NCI-H69 (cell line): ENCODE measurements around the gene VPS13D.

Source experiments
- DNase-seq: peaks from one replicate; lab custom pipeline; 2025; lab: John Stamatoyannopoulos, UW

The VPS13D gene

DNA sequence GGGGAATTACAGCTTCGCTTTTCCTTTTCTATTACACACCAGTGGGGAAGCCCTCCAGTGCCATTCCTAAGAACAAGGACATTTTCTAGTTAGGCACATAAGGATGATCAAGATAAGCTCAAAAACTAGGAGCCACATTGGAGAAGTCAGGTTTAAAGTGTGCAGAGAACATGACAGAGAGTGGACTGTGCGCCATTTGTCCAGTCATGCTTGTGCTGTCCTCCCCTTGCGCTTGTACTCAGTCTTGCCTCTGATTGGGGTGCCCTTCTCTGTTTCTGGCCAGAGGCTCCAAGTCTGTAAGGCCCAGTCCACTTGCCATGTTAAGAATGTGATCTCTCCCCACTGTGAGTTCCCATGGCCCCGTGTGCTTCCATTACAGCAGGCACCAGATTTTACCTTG, 198.5 kb downstream of the VPS13D start:
- DNase-seq: no peak

DNA sequence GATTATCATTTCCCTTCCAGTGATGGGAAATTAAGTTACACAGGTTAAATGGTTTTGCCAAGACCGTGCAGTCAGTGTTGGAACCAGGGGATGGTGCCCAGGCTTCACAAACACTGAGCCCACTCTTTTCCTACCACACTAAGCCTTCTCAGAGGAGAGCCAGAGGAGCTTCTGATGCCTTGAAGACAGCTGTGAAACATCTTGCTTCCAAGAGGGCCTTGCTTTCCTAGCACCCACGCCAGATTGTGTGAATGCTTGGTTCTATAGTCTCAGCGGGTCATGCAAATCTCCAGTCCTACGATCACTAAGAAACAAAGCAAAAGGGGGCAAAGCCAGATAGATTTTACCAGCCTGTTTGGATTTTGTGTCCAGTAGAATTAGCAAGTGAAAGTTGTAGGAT, 200.7 kb downstream of the VPS13D start:
- no peak for DNase-seq

DNA sequence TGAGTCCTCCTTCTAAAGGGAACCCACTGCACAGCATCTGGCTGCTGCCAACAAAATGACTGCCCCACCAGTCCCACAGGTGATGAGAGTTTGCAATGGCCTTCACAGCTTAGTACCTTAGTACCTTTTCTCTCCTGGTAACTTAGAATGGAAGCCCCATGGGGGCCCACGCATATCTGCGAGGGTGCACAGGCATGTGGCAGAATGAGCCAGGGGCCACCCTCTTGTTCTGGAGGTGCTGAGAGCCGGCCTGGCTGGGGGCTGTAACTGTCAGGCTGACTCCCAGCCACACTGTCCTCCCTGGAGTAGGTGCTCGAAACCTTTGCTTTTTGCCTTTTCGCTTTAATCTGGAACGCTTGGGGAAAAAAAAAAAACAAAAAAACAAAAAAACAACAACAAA, 203.1 kb downstream of the VPS13D start:
- no peak for DNase-seq

DNA sequence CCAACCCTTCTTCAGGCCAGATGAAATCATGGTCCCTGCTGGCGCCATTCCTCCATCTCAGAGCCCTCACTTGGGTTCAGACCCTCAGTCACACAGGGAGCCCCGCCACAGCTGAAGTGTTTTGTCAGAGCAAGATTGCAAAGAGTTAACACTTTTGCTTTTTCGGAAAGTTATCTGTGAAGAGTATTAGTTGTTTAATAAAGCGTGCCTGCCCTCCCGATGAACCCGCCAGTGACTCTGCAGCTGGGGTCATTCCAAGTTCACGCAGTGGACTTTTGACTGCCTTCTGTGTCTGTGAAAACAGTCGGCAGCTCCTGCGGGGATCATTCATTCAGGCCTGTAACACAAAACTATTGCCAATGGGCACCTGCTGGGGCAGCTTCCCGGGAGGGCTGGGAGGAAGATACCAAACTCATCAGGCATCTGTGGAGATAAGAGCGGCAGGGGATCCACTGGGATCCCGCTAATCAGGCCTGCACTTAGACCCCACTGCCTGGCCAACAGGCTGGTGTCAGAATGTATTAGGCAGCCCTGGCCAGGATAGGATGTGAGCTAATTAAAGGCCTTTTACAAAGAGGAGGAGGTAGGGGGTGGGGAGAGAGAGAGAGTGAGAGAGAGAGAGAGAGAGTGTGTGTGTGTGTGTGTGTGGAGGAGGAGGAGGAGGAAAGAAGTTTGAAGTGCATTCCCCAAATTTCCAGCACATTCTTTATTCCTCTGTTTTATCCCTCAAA, 203.7 kb downstream of the VPS13D start:
- peak; percentile 68 for DNase-seq

DNA sequence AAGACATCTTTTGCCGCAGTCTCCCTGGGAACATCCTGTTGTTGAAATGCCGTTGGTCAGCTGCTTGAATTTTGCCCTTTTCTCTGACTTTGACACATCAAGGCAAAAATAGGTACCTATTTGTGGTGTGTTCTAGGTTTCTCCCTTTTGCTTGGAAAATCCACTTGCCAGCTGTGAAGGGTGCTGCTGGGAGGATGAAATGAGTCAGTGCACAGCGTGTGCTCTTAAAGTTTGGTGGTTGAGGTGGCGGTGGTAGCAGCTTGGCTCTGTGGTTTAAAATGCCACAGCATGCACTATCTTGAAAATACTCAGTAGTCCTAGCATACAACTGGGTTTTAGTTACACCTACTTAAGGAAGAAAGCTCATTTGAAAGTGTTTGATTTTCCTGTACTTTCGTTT, 204.3 kb downstream of the VPS13D start:
- peak; percentile 8 for DNase-seq

DNA sequence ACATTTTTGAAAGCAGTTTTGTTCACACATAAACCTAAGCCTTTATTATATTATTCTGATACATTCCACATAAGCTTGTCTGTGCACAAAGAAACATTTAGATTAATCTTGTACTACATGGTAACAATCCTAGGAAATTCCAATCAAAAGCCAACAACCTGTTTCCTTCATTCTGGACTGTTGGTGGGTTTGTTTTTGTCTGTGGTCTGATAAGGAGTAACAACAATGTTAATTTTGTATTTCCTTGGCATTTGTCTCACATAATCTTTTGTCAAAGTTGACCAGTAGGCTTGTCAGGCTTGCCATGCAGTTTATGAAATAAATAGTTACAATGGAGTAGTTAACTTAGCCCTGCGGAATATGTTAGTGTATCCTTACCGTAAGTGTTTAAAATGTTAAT, 204.9 kb downstream of the VPS13D start:
- DNase-seq: no peak

DNA sequence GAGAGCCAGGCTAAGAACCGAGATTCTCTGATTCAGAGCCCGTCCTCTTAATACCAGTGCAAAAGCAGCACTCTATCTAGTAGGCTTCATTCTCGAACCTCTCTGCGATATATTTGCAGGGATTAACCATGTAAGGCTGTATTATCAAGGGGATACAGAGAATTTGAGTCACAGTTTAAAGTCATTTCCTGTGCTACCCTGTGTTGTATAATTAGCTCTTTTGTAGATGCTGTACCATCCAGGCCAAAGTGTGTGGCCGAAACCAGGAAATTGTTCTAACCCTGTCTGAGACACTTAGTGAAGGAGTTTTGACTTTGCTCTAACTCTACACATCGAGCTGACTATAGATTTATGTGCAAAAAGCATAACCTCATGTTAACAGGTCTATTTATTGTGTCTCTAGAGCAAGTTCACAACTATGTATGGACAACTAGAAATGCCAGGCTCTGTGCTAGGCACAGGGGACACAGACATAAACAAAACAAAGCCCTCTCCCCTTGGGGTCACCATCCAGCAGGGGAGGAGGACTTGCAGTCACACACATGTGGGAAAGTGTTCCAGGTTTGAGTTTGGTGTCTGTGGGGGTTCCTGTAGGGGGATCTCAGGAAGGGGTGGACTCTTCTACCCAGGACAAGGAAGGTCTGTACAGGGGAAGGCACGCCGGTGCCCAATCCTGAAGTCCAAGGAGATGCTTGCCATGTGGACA, 206.0 kb downstream of the VPS13D start:
- DNase-seq: no peak

DNA sequence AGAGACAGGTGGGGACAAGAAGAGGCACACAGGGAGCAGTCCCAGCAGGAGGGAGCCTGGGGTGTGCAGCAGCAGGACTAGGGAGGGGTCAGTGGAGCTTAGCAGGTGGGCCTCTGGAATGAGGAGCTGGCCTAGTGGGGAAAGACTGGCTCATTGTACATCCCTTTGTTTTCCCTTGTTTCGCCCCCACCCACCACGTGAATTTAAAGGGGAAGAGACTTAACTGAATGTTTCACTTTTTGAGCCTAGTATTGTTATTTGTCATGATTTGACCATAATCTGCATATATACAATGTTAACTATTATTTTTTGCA, 206.5 kb downstream of the VPS13D start:
- DNase-seq: peak; percentile 20

DNA sequence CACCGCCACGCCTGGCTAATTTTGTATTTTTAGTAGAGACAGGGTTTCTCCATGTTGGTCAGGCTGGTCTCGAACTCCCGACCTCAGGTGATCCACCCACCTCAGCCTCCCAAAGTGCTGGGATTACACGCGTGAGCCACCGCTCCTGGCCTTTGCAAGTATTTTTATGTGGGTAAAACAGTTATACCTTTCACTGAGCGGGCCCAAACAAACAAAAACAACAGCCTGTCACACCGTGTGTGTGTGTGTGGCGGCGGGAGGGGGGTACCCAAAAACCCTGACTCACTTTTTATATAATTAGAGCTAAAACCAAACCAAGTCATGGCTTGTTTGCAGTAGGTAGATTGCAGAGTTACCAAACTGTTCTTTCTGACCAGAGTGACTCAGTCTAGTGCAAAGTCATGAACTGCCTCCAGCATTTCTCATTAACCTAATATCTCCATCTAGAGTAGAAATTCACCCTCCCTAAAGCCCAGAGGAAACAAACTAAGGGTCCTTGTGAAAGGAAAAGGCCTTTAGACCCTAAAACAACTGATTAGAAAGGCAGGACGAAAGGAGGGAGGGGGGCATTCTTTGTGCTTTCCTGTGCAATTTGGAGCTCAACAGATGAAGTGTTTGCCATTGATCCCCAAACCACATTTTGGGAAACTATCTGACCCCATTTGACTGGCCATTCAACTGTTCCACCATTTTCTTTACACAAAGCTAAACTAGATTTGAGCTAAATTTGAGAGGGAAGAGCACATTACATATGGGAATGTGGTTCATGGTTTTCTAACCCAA, 207.2 kb downstream of the VPS13D start:
- no peak for DNase-seq

DNA sequence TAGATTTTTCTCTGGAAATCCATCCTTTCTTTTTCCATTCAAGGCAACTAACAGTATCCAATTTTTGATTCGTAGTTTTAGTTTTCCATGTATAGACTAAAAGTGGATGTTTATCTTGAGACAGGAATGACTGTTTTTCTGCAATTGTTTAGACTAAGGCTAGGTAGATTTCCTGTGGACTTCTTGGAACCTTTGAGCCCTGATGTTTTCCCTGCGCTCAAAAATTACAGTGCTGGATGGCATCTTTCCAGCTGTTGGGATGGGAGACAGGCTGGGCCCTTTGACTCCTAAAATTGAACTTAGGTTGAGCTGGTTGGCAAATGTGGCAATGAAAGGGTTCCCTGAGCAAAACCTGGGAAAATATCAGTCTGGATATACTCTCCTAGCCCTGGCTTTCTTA, 207.8 kb downstream of the VPS13D start:
- no peak for DNase-seq

DNA sequence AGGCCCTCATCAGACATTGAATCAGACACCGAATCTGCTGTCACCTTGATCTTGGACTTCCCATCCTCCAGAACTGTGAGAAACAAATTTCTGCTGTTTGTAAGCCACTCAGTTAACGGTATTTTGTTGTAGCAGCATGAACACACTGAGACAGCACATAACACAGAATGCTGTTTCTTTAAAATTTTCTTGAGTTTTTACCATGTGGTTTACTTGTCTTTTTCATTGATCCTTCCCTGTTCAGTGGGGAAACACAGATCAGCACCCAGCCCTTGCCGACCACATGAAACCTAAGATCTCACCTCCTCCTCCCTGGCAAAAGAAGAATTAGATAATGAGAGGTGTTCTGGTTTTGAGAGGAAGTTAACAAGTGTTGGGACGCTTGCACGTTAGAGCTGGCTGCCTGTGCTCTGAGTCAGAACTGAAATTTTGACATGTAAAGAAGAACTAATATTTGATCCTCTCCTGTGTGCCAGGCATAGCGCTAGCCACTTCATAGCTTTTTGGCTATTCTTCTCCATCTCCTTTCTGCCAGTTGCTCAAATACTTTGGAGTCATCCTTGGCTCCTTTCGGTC, 208.6 kb downstream of the VPS13D start:
- no peak for DNase-seq

DNA sequence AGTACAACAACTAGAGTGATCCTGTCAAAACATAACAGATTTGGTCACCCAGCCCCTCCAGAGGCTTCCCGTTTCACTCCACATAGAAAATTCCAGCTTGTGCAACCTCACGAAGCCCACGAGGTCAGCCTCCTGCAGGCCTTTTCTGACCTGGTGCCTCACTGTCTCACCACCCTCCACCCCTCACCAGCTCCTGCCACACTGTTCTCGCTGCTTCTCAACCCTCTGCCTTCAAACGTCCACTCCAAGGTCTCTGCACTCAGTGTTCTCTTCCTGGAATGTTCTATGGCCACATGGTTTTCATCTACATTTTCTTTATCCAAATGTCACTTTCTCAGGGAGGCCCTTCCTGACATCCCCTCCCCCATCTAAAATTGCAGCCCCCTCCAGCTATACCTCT, 209.2 kb downstream of the VPS13D start:
- DNase-seq: no peak

DNA sequence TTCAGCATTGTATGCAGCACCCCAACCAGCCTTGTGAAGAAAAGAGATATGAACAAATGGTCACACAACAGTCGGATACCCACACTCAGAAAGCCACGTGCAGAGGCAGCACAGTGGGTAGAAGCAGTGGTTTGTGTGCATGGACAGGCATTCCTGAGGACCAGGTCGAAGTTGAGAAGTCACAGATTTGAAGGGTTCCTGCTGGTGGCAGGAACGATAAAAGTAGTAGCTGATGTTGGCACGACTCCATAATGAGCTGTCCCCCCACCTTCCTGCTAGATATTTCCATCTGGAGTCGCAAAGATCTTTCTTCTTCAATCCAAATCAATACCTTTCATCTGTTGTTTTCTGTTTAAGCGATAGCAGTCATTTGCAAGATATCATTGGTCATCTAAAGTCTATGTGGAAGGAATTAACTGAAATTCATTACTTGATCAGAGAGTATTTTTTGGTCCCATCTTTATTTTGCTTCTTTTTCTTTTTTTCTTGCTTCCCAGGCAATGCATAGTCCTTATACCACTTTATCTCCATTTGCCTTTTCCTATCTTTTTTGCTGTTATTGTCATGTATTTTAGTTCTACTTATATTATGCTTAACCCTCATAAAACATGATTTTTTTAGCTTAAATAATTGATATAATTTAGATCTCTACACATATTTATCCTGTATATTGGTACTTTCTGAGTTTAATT, 211.7 kb downstream of the VPS13D start:
- DNase-seq: no peak

DNA sequence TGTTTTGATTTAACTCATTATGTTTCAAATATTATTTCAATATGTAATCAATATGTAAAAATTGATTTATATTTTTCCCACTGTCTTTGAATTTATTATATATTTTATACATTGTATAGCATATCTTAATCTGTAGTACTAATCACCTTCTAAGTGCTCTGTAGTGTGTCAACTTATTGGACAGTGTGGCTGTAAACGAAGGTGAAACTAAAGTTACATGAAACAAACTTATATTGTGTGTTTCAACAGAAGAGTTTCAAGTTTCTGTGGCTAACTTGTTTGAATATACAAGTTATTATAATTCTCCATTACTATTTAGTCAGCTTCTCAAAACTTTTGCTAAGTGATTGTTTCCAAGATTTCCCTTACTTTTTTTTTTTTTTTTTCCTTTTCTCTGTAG, 212.4 kb downstream of the VPS13D start:
- no peak for DNase-seq

DNA sequence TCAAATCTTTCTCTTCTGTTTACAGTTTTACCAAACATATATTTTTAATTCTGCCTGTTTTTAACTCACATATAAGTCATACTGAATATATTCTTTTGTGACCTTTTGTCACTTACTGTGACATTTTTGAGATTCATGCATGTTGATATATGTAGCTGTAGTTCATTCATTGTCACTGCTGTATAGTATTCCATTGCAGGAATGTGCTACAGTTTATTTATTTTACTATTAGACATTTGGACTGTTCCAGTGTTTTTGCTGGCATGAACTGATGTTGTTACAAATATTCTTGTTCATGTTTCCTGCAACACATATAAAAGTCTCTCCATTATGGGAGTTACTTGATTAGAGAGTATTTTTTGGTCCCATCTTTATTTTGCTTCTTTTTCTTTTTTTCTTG, 213.3 kb downstream of the VPS13D start:
- DNase-seq: no peak

DNA sequence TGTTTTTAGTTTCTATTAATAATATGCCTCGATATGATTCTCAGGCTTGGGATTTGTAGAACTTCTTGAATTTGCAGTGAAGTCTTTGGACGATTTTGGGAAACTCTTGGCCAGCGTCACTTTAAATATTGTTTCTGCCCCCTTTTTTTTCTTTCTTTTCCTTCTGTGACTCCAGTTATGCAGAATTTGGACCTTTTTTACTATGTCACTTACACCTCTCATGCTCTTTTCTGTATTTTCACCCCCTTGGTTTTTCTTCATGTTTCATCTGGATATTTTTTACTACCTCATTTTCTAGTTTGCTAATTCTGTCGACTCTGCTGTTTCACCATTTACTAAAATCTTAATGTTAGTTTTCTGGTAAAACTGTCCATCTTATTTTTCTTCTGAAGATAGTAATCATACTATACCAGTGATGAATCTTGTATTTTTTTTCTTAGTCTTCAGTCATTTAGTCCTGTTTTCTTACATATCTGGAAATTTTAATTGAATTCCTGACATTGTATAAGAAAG, 214.6 kb downstream of the VPS13D start:
- DNase-seq: no peak

DNA sequence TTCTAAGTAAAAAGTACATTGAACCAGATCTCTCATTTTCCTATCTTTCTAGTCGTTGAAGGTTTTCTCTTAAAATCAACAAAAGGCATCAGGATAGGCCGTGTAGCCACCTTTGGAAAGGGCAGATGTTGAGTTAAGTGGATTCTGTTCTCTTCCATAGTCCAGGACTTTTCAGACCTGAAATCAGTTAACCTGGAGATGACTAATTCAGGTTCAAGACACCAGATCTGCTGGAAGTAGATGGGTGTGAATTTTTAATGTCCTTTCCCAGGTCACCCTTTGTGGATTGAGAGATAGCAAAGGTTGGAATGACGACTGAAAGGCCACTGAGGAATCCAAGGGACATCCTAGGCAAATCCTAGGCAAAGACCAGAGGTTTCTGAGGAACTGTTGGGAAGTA, 215.4 kb downstream of the VPS13D start:
- DNase-seq: no peak

DNA sequence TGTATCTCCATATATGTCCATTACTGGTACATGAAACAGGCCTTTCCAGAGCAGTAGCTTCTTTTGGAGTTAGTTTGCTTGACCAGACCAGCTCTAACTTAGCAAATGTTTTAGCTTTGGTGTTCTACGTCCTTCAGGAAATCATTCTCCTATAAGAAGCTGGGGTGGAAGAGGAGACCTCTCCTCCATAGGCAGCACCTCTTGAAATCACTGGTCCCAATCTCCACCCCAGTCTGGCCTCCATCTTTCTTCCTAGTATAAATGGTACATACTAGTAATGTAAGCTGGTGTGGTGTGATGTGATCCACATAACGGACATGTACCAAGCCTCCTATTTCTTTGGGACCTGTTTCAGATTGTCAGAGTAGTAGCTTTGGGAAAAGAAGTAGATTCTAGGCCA, 216.8 kb downstream of the VPS13D start:
- DNase-seq: no peak

DNA sequence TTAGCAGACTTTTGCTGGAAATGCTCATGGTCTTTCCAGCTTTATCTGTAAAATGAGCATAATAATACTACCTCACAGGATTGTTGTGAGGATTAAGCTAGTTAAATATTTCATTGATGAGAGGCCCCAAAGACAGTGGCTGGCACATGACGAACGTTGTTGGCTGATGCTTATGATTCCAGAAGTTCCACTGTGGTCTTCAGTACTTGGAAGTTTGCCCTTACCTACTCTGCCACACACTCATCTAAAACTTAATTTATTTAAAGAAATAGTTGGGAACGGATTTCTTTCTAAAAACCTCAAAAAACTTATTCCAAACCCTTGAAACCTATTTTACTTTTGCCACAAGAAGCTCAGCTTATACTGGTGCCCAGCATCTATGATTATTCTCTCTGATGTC, 217.5 kb downstream of the VPS13D start:
- no peak for DNase-seq

DNA sequence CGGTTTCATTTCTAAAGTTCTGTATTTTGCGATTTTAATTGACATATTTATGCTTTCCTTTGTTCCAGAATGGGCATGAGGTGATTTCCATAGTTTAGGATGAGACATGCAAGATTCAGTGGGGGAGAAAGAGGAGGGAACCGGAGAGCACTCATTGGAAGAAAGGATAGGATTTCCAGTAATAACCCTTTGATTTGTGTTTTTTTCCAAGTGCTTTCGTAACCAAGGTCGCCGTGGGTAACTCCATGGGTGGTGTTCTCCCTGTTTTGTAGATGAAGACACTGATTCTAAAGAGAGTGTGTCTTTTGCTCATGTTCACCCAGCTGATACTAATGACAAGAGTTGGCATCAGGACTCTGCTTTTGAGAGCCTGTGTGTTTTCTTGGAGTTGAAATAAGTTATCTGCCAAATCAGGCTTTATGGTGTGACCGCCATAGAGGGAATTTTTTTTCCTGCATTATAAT, 218.1 kb downstream of the VPS13D start:
- DNase-seq: peak; percentile 35

DNA sequence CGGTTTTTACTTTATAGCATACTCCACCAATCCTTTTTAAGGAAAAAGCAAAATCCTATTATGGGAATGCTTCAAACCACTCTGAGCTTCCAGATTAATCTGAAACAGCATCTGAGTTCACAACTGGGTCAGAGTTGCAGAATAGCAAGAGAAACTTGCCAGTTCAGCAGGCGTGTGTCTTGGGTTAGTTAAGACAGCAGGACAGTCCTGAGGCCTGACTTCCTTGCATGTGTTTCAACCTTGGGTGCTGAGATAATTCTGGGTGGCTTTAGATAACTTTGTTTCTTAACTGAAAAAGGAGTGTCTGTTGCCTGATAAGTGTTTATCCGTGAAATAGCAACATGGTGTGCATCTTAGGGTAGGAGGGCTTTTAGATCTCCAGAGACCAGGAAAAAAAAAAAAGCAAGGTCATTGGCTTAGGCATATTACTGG, 218.9 kb downstream of the VPS13D start:
- DNase-seq: no peak
